Measurements from ENCODE around the gene ZNF320. TPM values are rescaled to one million over a fixed set of nuclear protein-coding genes. Genes with fewer than 3 reads are reported as not detected.

ZNF320 gene
- total RNA-seq, 1 experiment from 2014 or later = 12.2 TPM

GRCh38 chr19:52898101-52898500 is 666 bp upstream of the ZNF320 start:
- H3K4me3 ChIP-seq (ENCODE audit: low read depth, low read length, poor library complexity, severe bottlenecking) = no peak overlapping the region
- POLR2A ChIA-PET (ENCODE audit: low non-redundant PET) = no interaction called here

GRCh38 chr19:52896431-52897137 is 851 bp downstream of the ZNF320 start:
- POLR2A ChIA-PET (ENCODE audit: low non-redundant PET) = no interaction called here
- intact Hi-C loops (cut with micrococcal nuclease; ENCODE audit: unreplicated experiment) = no loop called here

More at GRCh38 chr19:52898101-52898500, 666 bp upstream of the ZNF320 start:
- BruUV-seq (replicated peaks) = no TSS peak
- Histone ChIP-seq H3K9me3 (ENCODE audit: low read depth, low read length, poor library complexity, severe bottlenecking) (no peaks in the 10 kb centered on the region), H3K27ac (ENCODE audit: low read depth, low read length, poor library complexity, severe bottlenecking) (no peak overlapping the region), H3K36me3 (ENCODE audit: insufficient read depth, low read length, poor library complexity, severe bottlenecking) (no peaks in the 10 kb centered on the region), H3K27me3 (replicated peaks; ENCODE audit: insufficient read depth, low read depth, low read length, poor library complexity) (no peaks in the 10 kb centered on the region), H3K4me1 (ENCODE audit: insufficient read depth, low read length, poor library complexity, severe bottlenecking) (no peaks in the 10 kb centered on the region)
- CTCF ChIA-PET = no interaction called here
- intact Hi-C loops (cut with micrococcal nuclease; ENCODE audit: unreplicated experiment) = no loop called here
- no peak for DNase-seq (ENCODE audit: low spot score)
- TF ChIP-seq EZH2 (IDR thresholded peaks at IDR 0.05; ENCODE audit: borderline replicate concordance, low read depth, low read length, poor library complexity, severe bottlenecking) (no peak), CTCF (conservative IDR thresholded peaks at IDR 0.05; ENCODE audit: low read depth, low read length) (no peak)

GRCh38 chr19:52891336-52891735 is 6.1 kb downstream of the ZNF320 start:
- Histone ChIP-seq H3K36me3 (ENCODE audit: insufficient read depth, low read length, poor library complexity, severe bottlenecking) (peaks cover 13% of the 10 kb centered on the region), H3K9me3 (ENCODE audit: low read depth, low read length, poor library complexity, severe bottlenecking) (no peaks in the 10 kb centered on the region), H3K27me3 (replicated peaks; ENCODE audit: insufficient read depth, low read depth, low read length, poor library complexity) (no peaks in the 10 kb centered on the region), H3K27ac (ENCODE audit: low read depth, low read length, poor library complexity, severe bottlenecking) (no peak overlapping the region), H3K4me3 (ENCODE audit: low read depth, low read length, poor library complexity, severe bottlenecking) (no peak overlapping the region), H3K4me1 (ENCODE audit: insufficient read depth, low read length, poor library complexity, severe bottlenecking) (no peaks in the 10 kb centered on the region)
- no peak for DNase-seq (ENCODE audit: low spot score)
- ChIA-PET POLR2A (ENCODE audit: low non-redundant PET) (no interaction called here), CTCF (no interaction called here)
- TF ChIP-seq CTCF (conservative IDR thresholded peaks at IDR 0.05; ENCODE audit: low read depth, low read length) (no peak), EZH2 (IDR thresholded peaks at IDR 0.05; ENCODE audit: borderline replicate concordance, low read depth, low read length, poor library complexity, severe bottlenecking) (no peak)
- no TSS peak for BruUV-seq (replicated peaks)
- intact Hi-C loops (cut with micrococcal nuclease; ENCODE audit: unreplicated experiment) = no loop called here

More at GRCh38 chr19:52896431-52897137, 851 bp downstream of the ZNF320 start:
- peak; percentile 2 for DNase-seq (ENCODE audit: low spot score)
- no peaks in the 10 kb centered on the region for H3K36me3 ChIP-seq (ENCODE audit: insufficient read depth, low read length, poor library complexity, severe bottlenecking)
- H3K27ac ChIP-seq (ENCODE audit: low read depth, low read length, poor library complexity, severe bottlenecking) = peak overlapping the region; percentile 79
- TF ChIP-seq EZH2 (IDR thresholded peaks at IDR 0.05; ENCODE audit: borderline replicate concordance, low read depth, low read length, poor library complexity, severe bottlenecking) (no peak), CTCF (conservative IDR thresholded peaks at IDR 0.05; ENCODE audit: low read depth, low read length) (no peak)
- H3K9me3 ChIP-seq (ENCODE audit: low read depth, low read length, poor library complexity, severe bottlenecking) = no peaks in the 10 kb centered on the region
- BruUV-seq (replicated peaks) = no TSS peak
- CTCF ChIA-PET = no interaction called here
- H3K27me3 ChIP-seq (replicated peaks; ENCODE audit: insufficient read depth, low read depth, low read length, poor library complexity) = no peaks in the 10 kb centered on the region
- H3K4me3 ChIP-seq (ENCODE audit: low read depth, low read length, poor library complexity, severe bottlenecking) = peak overlapping the region; percentile 58
- no peaks in the 10 kb centered on the region for H3K4me1 ChIP-seq (ENCODE audit: insufficient read depth, low read length, poor library complexity, severe bottlenecking)

Data from A673 (cell line).